Measurements from ENCODE around the gene LINC00237.

Gene LINC00237

GRCh38 chr20:21053002-21053762 lies 53.0 kb downstream of the LINC00237 start:
- Histone ChIP-seq H3K9me2 (replicated peaks; ENCODE audit: control insufficient read depth, low read length) (no peaks in the 10 kb centered on the region), H3K4me2 (ENCODE audit: low read length) (peak overlapping the region; percentile 35), H3K79me2 (ENCODE audit: control insufficient read depth, low read length) (no peaks in the 10 kb centered on the region), H3K27me3 (ENCODE audit: control insufficient read depth, low read length) (no peaks in the 10 kb centered on the region), H3K4me1 (ENCODE audit: control insufficient read depth, low read length) (peaks cover 16% of the 10 kb centered on the region), H3K9me3 (ENCODE audit: control insufficient read depth, insufficient read depth, low read length) (no peaks in the 10 kb centered on the region), H3F3A (ENCODE audit: control insufficient read depth, insufficient read depth) (no peaks in the 10 kb centered on the region), H3K27ac (ENCODE audit: low read depth, low read length) (no peak overlapping the region), H3K4me3 (ENCODE audit: low read length) (no peak overlapping the region), H4K20me1 (ENCODE audit: control insufficient read depth, insufficient read depth, low read depth, low read length) (no peaks in the 10 kb centered on the region), H3K36me3 (ENCODE audit: control insufficient read depth, low read length) (no peaks in the 10 kb centered on the region)
- TF ChIP-seq EZH2phosphoT487 (IDR thresholded peaks at IDR 0.05; ENCODE audit: borderline replicate concordance, low read length), result no peak

GRCh38 chr20:21052686-21053001 lies 53.5 kb downstream of the LINC00237 start:
- Histone ChIP-seq H3F3A (ENCODE audit: control insufficient read depth, insufficient read depth) (no peaks in the 10 kb centered on the region), H3K4me2 (ENCODE audit: low read length) (0 out of 2 replicates have a peak overlapping the region, but pooled peaks have one; percentile 35), H3K9me3 (ENCODE audit: control insufficient read depth, insufficient read depth, low read length) (no peaks in the 10 kb centered on the region), H3K79me2 (ENCODE audit: control insufficient read depth, low read length) (no peaks in the 10 kb centered on the region), H3K27me3 (ENCODE audit: control insufficient read depth, low read length) (no peaks in the 10 kb centered on the region), H3K36me3 (ENCODE audit: control insufficient read depth, low read length) (no peaks in the 10 kb centered on the region), H3K4me3 (ENCODE audit: low read length) (no peak overlapping the region), H3K4me1 (ENCODE audit: control insufficient read depth, low read length) (peaks cover 16% of the 10 kb centered on the region), H3K27ac (ENCODE audit: low read depth, low read length) (no peak overlapping the region), H3K9me2 (replicated peaks; ENCODE audit: control insufficient read depth, low read length) (no peaks in the 10 kb centered on the region), H4K20me1 (ENCODE audit: control insufficient read depth, insufficient read depth, low read depth, low read length) (no peaks in the 10 kb centered on the region)
- TF ChIP-seq CTCF (IDR thresholded peaks at IDR 0.05; ENCODE audit: low read depth, low read length, poor library complexity, severe bottlenecking) (no peak), EZH2phosphoT487 (IDR thresholded peaks at IDR 0.05; ENCODE audit: borderline replicate concordance, low read length) (no peak)

- Histone ChIP-seq H3K4me2 (ENCODE audit: low read length) (no peak overlapping the region), H3K27ac (ENCODE audit: low read depth, low read length) (no peak overlapping the region), H3K4me1 (ENCODE audit: control insufficient read depth, low read length) (peaks cover 16% of the 10 kb centered on the region), H4K20me1 (ENCODE audit: control insufficient read depth, insufficient read depth, low read depth, low read length) (no peaks in the 10 kb centered on the region), H3K27me3 (ENCODE audit: control insufficient read depth, low read length) (peaks cover 2% of the 10 kb centered on the region; the same call in 1 of the 2 replicates), H3K9me2 (replicated peaks; ENCODE audit: control insufficient read depth, low read length) (no peaks in the 10 kb centered on the region), H3K36me3 (ENCODE audit: control insufficient read depth, low read length) (no peaks in the 10 kb centered on the region), H3K9me3 (ENCODE audit: control insufficient read depth, insufficient read depth, low read length) (no peaks in the 10 kb centered on the region), H3K4me3 (ENCODE audit: low read length) (no peak overlapping the region), H3F3A (ENCODE audit: control insufficient read depth, insufficient read depth) (no peaks in the 10 kb centered on the region), H3K79me2 (ENCODE audit: control insufficient read depth, low read length) (no peaks in the 10 kb centered on the region)
- TF ChIP-seq EZH2phosphoT487 (IDR thresholded peaks at IDR 0.05; ENCODE audit: borderline replicate concordance, low read length) (no peak), CTCF (IDR thresholded peaks at IDR 0.05; ENCODE audit: low read depth, low read length, poor library complexity, severe bottlenecking) (no peak)
These were observed 53.9 kb downstream of the LINC00237 start for GRCh38 chr20:21052241-21052640.

GRCh38 chr20:21050710-21051109 lies 55.4 kb downstream of the LINC00237 start:
- H3K79me2 ChIP-seq (ENCODE audit: control insufficient read depth, low read length), result no peaks in the 10 kb centered on the region
- H3K4me2 ChIP-seq (ENCODE audit: low read length), result no peak overlapping the region
- no peaks in the 10 kb centered on the region for H3F3A ChIP-seq (ENCODE audit: control insufficient read depth, insufficient read depth)
- no peak overlapping the region for H3K27ac ChIP-seq (ENCODE audit: low read depth, low read length)
- peaks cover 5% of the 10 kb centered on the region; the same call in 1 of the 2 replicates for H3K27me3 ChIP-seq (ENCODE audit: control insufficient read depth, low read length)
- H4K20me1 ChIP-seq (ENCODE audit: control insufficient read depth, insufficient read depth, low read depth, low read length), result no peaks in the 10 kb centered on the region
- TF ChIP-seq EZH2phosphoT487 (IDR thresholded peaks at IDR 0.05; ENCODE audit: borderline replicate concordance, low read length) (no peak), CTCF (IDR thresholded peaks at IDR 0.05; ENCODE audit: low read depth, low read length, poor library complexity, severe bottlenecking) (no peak)
- no peaks in the 10 kb centered on the region for H3K36me3 ChIP-seq (ENCODE audit: control insufficient read depth, low read length)
- peaks cover 16% of the 10 kb centered on the region for H3K4me1 ChIP-seq (ENCODE audit: control insufficient read depth, low read length)
- no peak overlapping the region for H3K4me3 ChIP-seq (ENCODE audit: low read length)
- H3K9me2 ChIP-seq (replicated peaks; ENCODE audit: control insufficient read depth, low read length), result no peaks in the 10 kb centered on the region
- H3K9me3 ChIP-seq (ENCODE audit: control insufficient read depth, insufficient read depth, low read length), result no peaks in the 10 kb centered on the region
